ENCODE measurements around the gene STEAP1B.

STEAP1B gene

GRCh38 chr7:22420973-22421635, 78.9 kb downstream of the STEAP1B start:
- Histone ChIP-seq H3K4me1 (ENCODE audit: control insufficient read depth, insufficient read depth, low read length) (no peaks in the 10 kb centered on the region), H3K9me3 (ENCODE audit: control insufficient read depth, low read length) (no peaks in the 10 kb centered on the region), H3K27ac (ENCODE audit: insufficient read depth, low read depth, low read length, poor library complexity, severe bottlenecking) (no peak overlapping the region), H3K27me3 (ENCODE audit: control insufficient read depth, insufficient read depth, low read length, poor library complexity, severe bottlenecking) (no peaks in the 10 kb centered on the region), H3K4me3 (ENCODE audit: insufficient read depth, low read depth, low read length) (no peak overlapping the region), H3K36me3 (ENCODE audit: control insufficient read depth, insufficient read depth, low read length) (no peaks in the 10 kb centered on the region)
- 92 to 93% methylated on average over 2 of the region's 2 CpGs for WGBS, 2 experiments

GRCh38 chr7:22420008-22420407, 80.0 kb downstream of the STEAP1B start:
- no peaks in the 10 kb centered on the region for H3K27me3 ChIP-seq (ENCODE audit: control insufficient read depth, insufficient read depth, low read length, poor library complexity, severe bottlenecking)
- H3K27ac ChIP-seq (ENCODE audit: insufficient read depth, low read depth, low read length, poor library complexity, severe bottlenecking): no peak overlapping the region
- no peaks in the 10 kb centered on the region for H3K36me3 ChIP-seq (ENCODE audit: control insufficient read depth, insufficient read depth, low read length)
- H3K4me1 ChIP-seq (ENCODE audit: control insufficient read depth, insufficient read depth, low read length): no peaks in the 10 kb centered on the region
- no peaks in the 10 kb centered on the region for H3K9me3 ChIP-seq (ENCODE audit: control insufficient read depth, low read length)
- WGBS, 2 experiments: 78 to 95% methylated on average over 2 of the region's 2 CpGs
- no peak overlapping the region for H3K4me3 ChIP-seq (ENCODE audit: insufficient read depth, low read depth, low read length)

GRCh38 chr7:22419488-22419887, 80.5 kb downstream of the STEAP1B start:
- 96% methylated on average over 7 of the region's 7 CpGs for WGBS, 2 experiments

GRCh38 chr7:22418251-22419046, 81.5 kb downstream of the STEAP1B start:
- H3K4me1 ChIP-seq (ENCODE audit: control insufficient read depth, insufficient read depth, low read length): no peaks in the 10 kb centered on the region
- H3K4me3 ChIP-seq (ENCODE audit: insufficient read depth, low read depth, low read length): no peak overlapping the region
- no peak overlapping the region for H3K27ac ChIP-seq (ENCODE audit: insufficient read depth, low read depth, low read length, poor library complexity, severe bottlenecking)
- WGBS, 2 experiments: 88 to 89% methylated on average over 6 of the region's 6 CpGs
- H3K9me3 ChIP-seq (ENCODE audit: control insufficient read depth, low read length): no peaks in the 10 kb centered on the region
- no peaks in the 10 kb centered on the region for H3K27me3 ChIP-seq (ENCODE audit: control insufficient read depth, insufficient read depth, low read length, poor library complexity, severe bottlenecking)
- no peaks in the 10 kb centered on the region for H3K36me3 ChIP-seq (ENCODE audit: control insufficient read depth, insufficient read depth, low read length)

More at GRCh38 chr7:22419488-22419887, 80.5 kb downstream of the STEAP1B start:
- no peaks in the 10 kb centered on the region for H3K36me3 ChIP-seq (ENCODE audit: control insufficient read depth, insufficient read depth, low read length)
- H3K4me3 ChIP-seq (ENCODE audit: insufficient read depth, low read depth, low read length): no peak overlapping the region
- H3K9me3 ChIP-seq (ENCODE audit: control insufficient read depth, low read length): no peaks in the 10 kb centered on the region
- no peak overlapping the region for H3K27ac ChIP-seq (ENCODE audit: insufficient read depth, low read depth, low read length, poor library complexity, severe bottlenecking)
- H3K4me1 ChIP-seq (ENCODE audit: control insufficient read depth, insufficient read depth, low read length): no peaks in the 10 kb centered on the region
- no peaks in the 10 kb centered on the region for H3K27me3 ChIP-seq (ENCODE audit: control insufficient read depth, insufficient read depth, low read length, poor library complexity, severe bottlenecking)

GRCh38 chr7:22417841-22418240, 82.1 kb downstream of the STEAP1B start:
- Histone ChIP-seq H3K4me3 (ENCODE audit: insufficient read depth, low read depth, low read length) (no peak overlapping the region), H3K36me3 (ENCODE audit: control insufficient read depth, insufficient read depth, low read length) (no peaks in the 10 kb centered on the region), H3K9me3 (ENCODE audit: control insufficient read depth, low read length) (no peaks in the 10 kb centered on the region), H3K27me3 (ENCODE audit: control insufficient read depth, insufficient read depth, low read length, poor library complexity, severe bottlenecking) (no peaks in the 10 kb centered on the region), H3K4me1 (ENCODE audit: control insufficient read depth, insufficient read depth, low read length) (no peaks in the 10 kb centered on the region), H3K27ac (ENCODE audit: insufficient read depth, low read depth, low read length, poor library complexity, severe bottlenecking) (no peak overlapping the region)
- WGBS, 2 experiments: 94 to 99% methylated on average over 5 of the region's 5 CpGs

- Histone ChIP-seq H3K4me1 (ENCODE audit: control insufficient read depth, insufficient read depth, low read length) (no peaks in the 10 kb centered on the region), H3K4me3 (ENCODE audit: insufficient read depth, low read depth, low read length) (no peak overlapping the region), H3K27ac (ENCODE audit: insufficient read depth, low read depth, low read length, poor library complexity, severe bottlenecking) (no peak overlapping the region), H3K27me3 (ENCODE audit: control insufficient read depth, insufficient read depth, low read length, poor library complexity, severe bottlenecking) (no peaks in the 10 kb centered on the region), H3K36me3 (ENCODE audit: control insufficient read depth, insufficient read depth, low read length) (no peaks in the 10 kb centered on the region), H3K9me3 (ENCODE audit: control insufficient read depth, low read length) (no peaks in the 10 kb centered on the region)
- 88 to 98% methylated on average over 2 of the region's 2 CpGs for WGBS, 2 experiments
These were observed 82.6 kb downstream of the STEAP1B start for GRCh38 chr7:22417349-22417748.

- Histone ChIP-seq H3K27ac (ENCODE audit: insufficient read depth, low read depth, low read length, poor library complexity, severe bottlenecking) (no peak overlapping the region), H3K9me3 (ENCODE audit: control insufficient read depth, low read length) (no peaks in the 10 kb centered on the region), H3K27me3 (ENCODE audit: control insufficient read depth, insufficient read depth, low read length, poor library complexity, severe bottlenecking) (no peaks in the 10 kb centered on the region), H3K4me3 (ENCODE audit: insufficient read depth, low read depth, low read length) (no peak overlapping the region), H3K36me3 (ENCODE audit: control insufficient read depth, insufficient read depth, low read length) (no peaks in the 10 kb centered on the region), H3K4me1 (ENCODE audit: control insufficient read depth, insufficient read depth, low read length) (no peaks in the 10 kb centered on the region)
- 88 to 95% methylated on average over 2 of the region's 2 CpGs for WGBS, 2 experiments
These were observed 85.6 kb downstream of the STEAP1B start for GRCh38 chr7:22414424-22414823.

GRCh38 chr7:22413211-22413610, 86.8 kb downstream of the STEAP1B start:
- H3K9me3 ChIP-seq (ENCODE audit: control insufficient read depth, low read length): no peaks in the 10 kb centered on the region
- no peak overlapping the region for H3K4me3 ChIP-seq (ENCODE audit: insufficient read depth, low read depth, low read length)
- 83 to 88% methylated on average over 1 to 2 of the region's 2 CpGs for WGBS, 2 experiments
- no peaks in the 10 kb centered on the region for H3K4me1 ChIP-seq (ENCODE audit: control insufficient read depth, insufficient read depth, low read length)
- no peak overlapping the region for H3K27ac ChIP-seq (ENCODE audit: insufficient read depth, low read depth, low read length, poor library complexity, severe bottlenecking)
- no peaks in the 10 kb centered on the region for H3K27me3 ChIP-seq (ENCODE audit: control insufficient read depth, insufficient read depth, low read length, poor library complexity, severe bottlenecking)
- H3K36me3 ChIP-seq (ENCODE audit: control insufficient read depth, insufficient read depth, low read length): no peaks in the 10 kb centered on the region

GRCh38 chr7:22411977-22412693, 87.9 kb downstream of the STEAP1B start:
- no peaks in the 10 kb centered on the region for H3K36me3 ChIP-seq (ENCODE audit: control insufficient read depth, insufficient read depth, low read length)
- no peaks in the 10 kb centered on the region for H3K9me3 ChIP-seq (ENCODE audit: control insufficient read depth, low read length)
- no peaks in the 10 kb centered on the region for H3K27me3 ChIP-seq (ENCODE audit: control insufficient read depth, insufficient read depth, low read length, poor library complexity, severe bottlenecking)
- no peak overlapping the region for H3K27ac ChIP-seq (ENCODE audit: insufficient read depth, low read depth, low read length, poor library complexity, severe bottlenecking)
- no peaks in the 10 kb centered on the region for H3K4me1 ChIP-seq (ENCODE audit: control insufficient read depth, insufficient read depth, low read length)
- 65 to 72% methylated on average over 4 of the region's 4 CpGs for WGBS, 2 experiments
- H3K4me3 ChIP-seq (ENCODE audit: insufficient read depth, low read depth, low read length): no peak overlapping the region

GRCh38 chr7:22406715-22407114, 93.3 kb downstream of the STEAP1B start:
- H3K36me3 ChIP-seq (ENCODE audit: control insufficient read depth, insufficient read depth, low read length): no peaks in the 10 kb centered on the region
- H3K9me3 ChIP-seq (ENCODE audit: control insufficient read depth, low read length): no peaks in the 10 kb centered on the region
- WGBS, 2 experiments: 92 to 94% methylated on average over 4 of the region's 4 CpGs
- H3K4me1 ChIP-seq (ENCODE audit: control insufficient read depth, insufficient read depth, low read length): no peaks in the 10 kb centered on the region
- H3K27me3 ChIP-seq (ENCODE audit: control insufficient read depth, insufficient read depth, low read length, poor library complexity, severe bottlenecking): no peaks in the 10 kb centered on the region
- no peak overlapping the region for H3K27ac ChIP-seq (ENCODE audit: insufficient read depth, low read depth, low read length, poor library complexity, severe bottlenecking)
- no peak overlapping the region for H3K4me3 ChIP-seq (ENCODE audit: insufficient read depth, low read depth, low read length)
